Amniotic epithelial cell (primary cell): Measurements from ENCODE around the gene LORICRIN.

Experiments
- DNase-seq: peaks from one replicate; pipeline ENCODE4 v3.0.0-alpha.2; 2010; ENCODE audit warnings: low read depth

Gene LORICRIN

DNA sequence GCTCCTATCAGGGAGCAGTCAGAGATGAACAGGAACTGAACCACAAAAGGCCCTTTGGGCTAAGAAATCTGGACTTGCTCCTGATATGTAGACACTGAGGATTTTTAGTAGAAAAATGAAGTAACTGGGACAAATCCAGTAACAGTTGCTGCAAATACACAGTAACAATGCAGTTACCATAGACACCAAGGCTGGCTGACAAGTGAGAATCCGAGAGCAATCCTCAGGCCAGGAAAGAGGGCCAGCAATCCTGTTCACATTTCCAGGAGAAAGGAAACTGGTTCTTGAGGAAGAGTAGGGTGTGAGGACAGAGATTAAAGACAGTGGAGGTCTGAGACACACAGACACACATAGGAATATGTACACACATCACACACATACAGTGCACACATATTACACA, 9.3 kb upstream of the LORICRIN start:
- DNase-seq, result no peak

- no peak for DNase-seq
These were observed 8.4 kb upstream of the LORICRIN start for GRCh38 chr1:153251087-153251486.

DNA sequence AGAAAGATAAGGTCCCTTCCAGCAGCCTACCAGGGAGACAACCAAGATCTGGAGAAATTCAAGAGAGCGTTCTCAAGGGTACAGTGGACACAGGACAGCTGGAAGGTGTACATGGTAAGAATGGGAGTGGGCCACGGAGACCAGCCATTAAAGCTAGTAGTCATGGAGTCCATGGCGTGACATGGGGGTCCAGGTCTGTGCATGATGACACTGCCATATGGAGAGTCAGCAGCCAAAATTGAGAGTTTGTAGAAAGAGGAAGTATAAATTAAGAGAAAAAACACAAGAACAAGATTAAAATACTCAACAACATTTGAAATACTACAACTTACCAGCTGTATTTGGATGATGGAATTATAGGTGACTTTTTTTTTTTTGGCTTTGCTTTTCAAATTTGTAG, 7.9 kb upstream of the LORICRIN start:
- no peak for DNase-seq

DNA sequence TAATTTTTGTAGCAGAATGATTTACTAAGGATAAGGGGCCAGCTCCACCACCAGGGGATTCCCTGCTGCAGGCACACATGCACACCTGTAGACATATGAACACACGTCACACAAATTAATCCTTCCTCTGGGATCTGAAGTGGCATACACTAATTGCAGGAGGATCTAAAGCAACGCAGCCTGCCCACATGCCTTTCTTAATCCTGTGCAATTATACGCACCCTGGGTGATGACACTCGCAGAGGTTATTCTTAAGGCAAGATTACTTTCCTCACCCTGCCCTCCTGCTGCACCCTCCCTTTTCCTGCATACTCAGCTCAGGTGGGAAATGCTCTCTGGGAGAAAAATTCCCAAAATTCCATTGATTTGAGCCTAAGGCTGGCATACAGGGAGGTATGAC, 7.5 kb upstream of the LORICRIN start:
- no peak for DNase-seq

- DNase-seq, result no peak
These were observed 6.4 kb upstream of the LORICRIN start for GRCh38 chr1:153253076-153253475.

- no peak for DNase-seq
These were observed 5.8 kb upstream of the LORICRIN start for GRCh38 chr1:153253693-153254092.

DNA sequence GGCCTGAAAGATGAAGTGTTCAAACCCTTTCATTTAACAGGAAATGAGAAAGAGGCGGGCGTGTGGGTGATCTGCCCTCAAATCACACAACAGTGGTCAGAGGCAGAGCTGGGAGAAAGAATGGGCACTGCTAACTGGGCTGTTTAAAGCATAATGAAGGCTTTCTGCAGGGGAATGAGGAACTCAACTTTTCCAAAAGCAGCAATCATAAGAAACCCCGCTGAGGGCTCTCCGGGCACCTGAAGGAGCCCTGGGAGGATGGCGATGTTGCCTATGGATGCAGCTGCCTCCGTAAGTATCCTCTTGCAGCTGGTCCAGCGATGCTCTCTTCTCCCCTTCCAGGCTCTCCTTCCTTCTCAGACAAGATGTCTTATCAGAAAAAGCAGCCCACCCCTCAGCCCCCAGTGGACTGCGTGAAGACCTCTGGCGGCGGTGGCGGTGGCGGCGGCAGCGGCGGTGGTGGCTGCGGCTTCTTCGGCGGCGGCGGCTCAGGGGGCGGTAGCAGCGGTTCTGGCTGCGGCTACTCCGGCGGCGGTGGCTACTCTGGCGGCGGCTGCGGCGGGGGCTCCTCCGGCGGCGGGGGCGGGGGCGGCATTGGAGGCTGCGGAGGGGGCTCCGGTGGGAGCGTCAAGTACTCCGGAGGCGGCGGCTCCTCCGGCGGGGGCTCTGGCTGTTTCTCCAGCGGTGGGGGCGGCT, 1.2 kb downstream of the LORICRIN start:
- DNase-seq, result no peak

GRCh38 chr1:153261281-153262069, 2.0 kb downstream of the LORICRIN start:
- DNase-seq, result no peak

DNA sequence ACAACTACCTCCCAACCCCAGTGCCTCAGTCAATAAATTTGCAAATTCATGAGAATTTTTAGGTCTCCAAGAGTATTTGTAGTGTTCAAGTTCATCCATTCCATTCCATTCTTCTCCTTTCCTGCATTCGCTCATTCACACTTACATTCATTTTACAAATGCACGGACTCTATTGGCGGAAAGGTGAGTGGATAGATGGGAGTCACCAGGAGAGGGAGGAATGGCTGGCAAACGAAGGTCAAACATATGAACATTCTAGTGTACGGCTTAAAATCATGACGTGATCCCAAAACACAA, 2.5 kb downstream of the LORICRIN start:
- DNase-seq, result no peak

- DNase-seq, result no peak
These were observed 3.1 kb downstream of the LORICRIN start for GRCh38 chr1:153262462-153263157.

- DNase-seq, result no peak
These were observed 6.0 kb downstream of the LORICRIN start for GRCh38 chr1:153265457-153265856.

DNA sequence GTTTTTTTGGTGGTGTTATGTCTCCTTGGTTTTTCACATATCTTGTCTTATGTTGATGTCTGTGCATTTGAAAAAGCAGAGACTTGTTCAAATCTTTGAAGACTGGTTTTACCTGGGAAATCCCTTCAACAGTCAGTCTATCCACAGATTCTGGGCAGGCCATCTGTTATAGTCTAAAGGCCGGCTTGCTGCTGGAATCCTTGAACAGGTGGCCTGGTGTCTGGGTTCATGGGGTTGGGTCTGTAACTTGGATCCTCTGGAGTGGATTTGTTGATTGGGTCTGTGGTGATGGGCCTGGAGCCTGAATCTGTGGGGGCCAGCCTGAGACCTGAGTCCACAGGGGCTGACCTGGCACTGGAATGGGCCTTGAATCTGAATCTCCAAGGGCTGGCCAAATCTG, 12.2 kb downstream of the LORICRIN start:
- DNase-seq, result no peak

- no peak for DNase-seq
These were observed 12.7 kb downstream of the LORICRIN start for GRCh38 chr1:153272186-153272585.

DNA sequence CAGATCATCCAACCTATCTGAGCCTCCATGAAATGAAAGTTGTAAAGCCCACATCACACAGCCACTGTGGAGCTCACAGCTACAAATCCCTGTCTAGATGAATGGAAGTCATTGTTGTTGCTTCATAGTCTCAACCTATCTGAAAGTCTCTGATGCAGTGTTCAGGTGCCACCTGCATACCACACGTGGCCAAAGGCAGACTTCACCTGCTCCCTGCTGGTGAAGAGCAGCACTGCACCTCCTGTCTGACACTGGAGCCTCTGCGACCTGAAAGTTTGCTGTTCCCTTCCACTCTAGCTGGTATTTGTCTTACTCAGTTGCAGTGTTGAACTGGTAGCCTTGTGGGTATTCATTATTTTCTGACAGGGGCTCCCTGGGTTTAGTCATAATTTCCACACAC, 18.4 kb downstream of the LORICRIN start:
- no peak for DNase-seq

- DNase-seq, result peak; percentile 2
These were observed 29.3 kb downstream of the LORICRIN start for GRCh38 chr1:153288634-153289275.

- no peak for DNase-seq
These were observed 32.0 kb downstream of the LORICRIN start for GRCh38 chr1:153291514-153291913.

DNA sequence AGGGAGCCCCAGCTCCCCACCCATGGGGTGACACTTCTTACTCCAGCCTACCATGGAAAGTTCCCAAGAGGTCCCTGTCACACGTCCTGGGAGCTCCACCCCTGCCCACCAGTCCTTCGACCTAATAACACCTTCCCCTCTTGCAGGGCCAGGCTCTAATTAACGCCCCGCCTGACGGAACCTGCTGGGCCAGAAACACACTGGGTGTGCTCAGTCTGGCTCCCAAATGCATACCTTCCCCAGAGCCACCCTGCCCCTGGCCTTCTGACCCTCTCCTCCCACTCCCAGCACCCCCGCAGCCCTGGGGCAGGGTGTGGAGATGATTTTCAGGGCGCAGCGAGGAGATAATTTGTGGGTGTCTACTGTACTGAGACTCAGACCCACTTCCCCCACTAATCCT, 32.7 kb downstream of the LORICRIN start:
- DNase-seq, result no peak

- DNase-seq, result no peak
These were observed 33.4 kb downstream of the LORICRIN start for GRCh38 chr1:153292740-153293479.

GRCh38 chr1:153293480-153293775, 33.9 kb downstream of the LORICRIN start:
- DNase-seq, result no peak

- no peak for DNase-seq
These were observed 34.4 kb downstream of the LORICRIN start for GRCh38 chr1:153293851-153294250.

- DNase-seq, result no peak
These were observed 42.8 kb downstream of the LORICRIN start for GRCh38 chr1:153302308-153302707.

DNA sequence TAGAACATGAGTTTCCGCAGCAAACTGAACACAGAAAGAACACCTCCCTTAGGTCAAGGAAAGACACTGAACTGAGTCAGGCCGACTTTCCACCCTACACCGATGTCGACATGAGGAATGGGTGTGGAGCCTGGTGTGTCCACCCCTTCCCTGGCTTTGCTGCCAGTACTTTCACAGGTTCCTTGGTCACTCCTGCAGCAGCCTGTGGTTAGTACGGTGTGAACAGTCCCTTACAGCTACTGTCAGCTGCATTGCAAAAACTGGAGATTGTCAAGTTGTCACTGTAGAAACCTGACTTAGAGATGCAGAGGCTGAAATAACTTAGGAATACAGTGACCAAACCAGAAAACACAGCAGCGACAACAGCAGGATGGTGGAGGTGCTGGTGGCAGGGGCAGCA, 46.2 kb downstream of the LORICRIN start:
- no peak for DNase-seq
